ENCODE measurements around the gene KCNJ12.

Gene KCNJ12

DNA sequence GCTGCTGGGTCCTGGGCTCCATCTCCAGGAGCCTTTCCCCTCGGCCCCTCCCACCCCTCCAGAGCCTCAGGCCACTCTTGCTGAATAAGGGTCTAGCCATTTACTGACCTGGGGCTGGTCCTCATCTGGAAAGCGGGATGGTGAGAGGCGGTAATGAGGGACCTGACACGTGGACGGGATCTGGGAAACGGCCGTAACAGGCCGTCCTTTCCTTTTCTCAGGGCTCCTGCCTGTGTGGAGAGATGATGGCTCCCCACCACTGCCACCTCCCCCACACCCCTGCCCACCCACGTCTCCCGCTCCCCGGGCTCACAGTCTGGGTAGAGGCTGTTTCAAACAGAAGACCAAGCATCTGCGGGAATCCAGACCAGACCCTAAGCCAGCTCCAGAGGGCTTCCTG is 20.6 kb upstream of the KCNJ12 start:
- TF ChIP-seq POLR2A (IDR thresholded peaks at IDR 0.05; ENCODE audit: low read depth, low read length) = no peak
- no peak for FAIRE-seq
- DNase-seq (ENCODE audit: insufficient read length, low spot score) = no peak

DNA sequence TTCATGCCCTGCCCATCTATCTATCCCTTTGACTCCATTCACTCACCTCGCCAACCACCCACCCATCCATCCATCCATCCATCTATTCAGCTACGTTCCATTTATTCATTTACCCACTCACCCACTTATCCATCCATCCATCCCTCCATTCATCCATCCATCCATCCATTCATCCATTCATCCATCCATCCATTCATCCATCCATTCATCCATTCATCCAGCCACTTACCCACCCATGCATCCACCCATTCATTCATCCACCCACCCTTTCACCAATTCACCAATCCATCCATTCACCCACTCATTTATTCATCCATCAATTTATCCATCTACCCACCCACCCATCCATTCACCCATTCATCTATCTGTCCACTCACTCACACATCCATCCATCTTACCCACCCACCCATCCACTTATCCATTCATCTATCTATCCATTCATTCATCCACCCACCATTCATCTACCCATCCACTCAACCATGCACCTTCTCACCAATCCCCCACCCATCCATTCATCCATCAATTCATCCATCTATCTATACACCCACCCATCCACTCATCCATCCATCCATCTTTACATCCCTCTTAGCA is 19.5 kb upstream of the KCNJ12 start:
- DNase-seq (ENCODE audit: insufficient read length, low spot score) (no peak), FAIRE-seq (no peak)
- TF ChIP-seq POLR2A (IDR thresholded peaks at IDR 0.05; ENCODE audit: low read depth, low read length) = no peak

DNA sequence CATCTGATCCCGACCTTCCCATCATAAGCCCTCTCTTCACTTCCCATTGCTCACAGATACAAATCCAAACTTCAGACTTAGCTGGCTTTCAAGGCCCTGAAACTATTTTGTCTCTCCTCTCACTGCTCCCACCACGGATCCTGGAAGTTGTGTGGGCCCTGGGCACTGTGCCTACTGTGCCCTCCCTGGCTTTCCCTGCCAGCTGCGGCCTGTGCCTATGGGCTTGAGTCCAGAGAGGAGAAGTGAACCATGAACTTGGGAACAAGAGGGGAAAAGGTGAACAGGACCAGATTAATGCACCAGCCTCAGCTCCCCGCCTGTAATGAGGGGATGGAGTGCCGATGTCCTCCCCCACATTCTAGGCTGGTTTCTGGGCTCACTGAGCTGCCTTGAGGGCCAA is 18.9 kb upstream of the KCNJ12 start:
- DNase-seq (ENCODE audit: insufficient read length, low spot score) (no peak), FAIRE-seq (no peak)
- TF ChIP-seq POLR2A (IDR thresholded peaks at IDR 0.05; ENCODE audit: low read depth, low read length) = no peak

DNA sequence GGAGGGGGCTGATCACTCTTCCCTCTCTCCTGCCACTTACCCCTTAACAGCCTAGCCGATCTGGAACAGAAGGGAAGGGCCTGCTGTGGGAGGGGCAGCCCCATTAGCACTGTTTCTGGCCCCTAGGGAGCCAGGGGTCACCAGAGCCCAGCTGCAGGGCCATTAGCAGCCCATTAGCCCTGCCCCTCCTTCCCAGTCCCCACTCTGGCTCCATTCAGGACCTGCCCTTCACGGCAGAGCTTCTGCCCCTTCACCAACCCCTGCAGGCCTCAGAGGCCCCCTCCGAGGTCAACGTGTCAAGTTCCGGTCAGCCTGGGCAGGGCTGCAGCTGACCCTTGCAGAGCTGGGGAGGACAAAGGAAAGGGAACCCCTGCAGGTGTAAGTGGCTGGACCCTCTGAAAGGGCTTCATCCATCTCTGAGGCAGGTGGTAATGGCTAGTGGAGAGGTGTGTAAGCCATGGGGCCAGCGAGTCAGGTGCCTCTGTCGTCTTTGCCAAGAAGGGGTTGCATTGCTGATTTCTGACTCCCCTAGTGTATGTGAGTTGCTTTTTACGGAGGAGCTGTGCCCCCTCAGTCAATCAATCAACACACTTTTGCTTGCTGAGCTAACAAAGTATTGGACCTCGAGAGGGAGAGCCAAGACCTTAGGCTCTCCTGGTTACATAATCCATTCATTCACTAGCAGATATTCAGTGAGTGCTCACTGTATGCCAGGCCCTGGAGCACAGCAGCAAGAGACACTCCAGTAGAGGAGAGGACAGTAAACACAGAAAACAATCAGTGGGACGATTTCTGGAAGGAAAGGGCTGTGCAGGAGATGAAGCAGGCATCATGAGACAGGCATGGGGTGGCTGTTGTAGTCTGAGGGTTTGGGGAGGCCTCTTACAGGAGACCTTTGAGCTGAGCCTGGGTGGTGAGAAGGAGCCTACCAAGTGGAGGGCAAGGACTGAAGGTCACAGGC is 18.2 kb upstream of the KCNJ12 start:
- FAIRE-seq (no peak), DNase-seq (ENCODE audit: insufficient read length, low spot score) (no peak)
- TF ChIP-seq POLR2A (IDR thresholded peaks at IDR 0.05; ENCODE audit: low read depth, low read length) = no peak

DNA sequence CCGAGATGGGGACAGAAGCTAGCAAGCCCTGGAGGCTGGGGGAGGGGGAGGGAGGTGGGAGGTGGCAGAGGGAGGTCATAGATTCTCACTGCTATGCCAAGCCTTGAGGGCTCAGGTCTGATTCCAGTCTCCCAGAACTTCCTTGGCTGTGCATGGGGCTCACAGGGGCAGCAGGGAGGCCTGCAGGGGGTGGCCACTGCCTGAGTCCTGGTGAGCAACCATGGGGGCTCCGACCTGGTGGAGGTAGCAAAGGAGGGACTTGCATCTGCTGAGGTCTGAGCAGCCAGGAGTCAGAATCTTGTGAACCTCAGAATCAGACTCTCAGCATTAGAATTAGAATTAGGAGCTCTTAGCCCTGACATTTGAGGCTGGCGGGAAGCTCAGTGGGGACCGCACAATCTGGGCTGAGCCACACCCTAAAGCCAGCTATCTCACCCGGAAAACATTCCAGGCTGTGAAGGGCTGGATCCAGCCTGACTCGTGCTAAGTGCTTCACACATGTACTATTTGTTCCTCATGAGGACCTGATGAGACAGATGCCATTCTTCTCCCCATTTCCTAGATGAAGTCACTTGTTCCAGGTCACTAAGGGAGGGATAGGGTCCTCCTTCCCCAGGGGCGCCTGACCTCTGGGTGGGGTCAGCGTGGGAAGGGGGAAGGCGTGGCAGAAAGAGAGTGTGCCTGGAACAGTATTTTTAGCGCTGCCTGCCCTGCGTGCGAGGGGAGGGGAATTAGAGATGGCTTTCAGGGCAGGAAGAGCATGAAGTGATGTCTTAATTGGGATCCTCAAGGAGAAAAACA is 17.3 kb upstream of the KCNJ12 start:
- DNase-seq (ENCODE audit: insufficient read length, low spot score) (no peak), FAIRE-seq (no peak)
- TF ChIP-seq POLR2A (IDR thresholded peaks at IDR 0.05; ENCODE audit: low read depth, low read length) = no peak

DNA sequence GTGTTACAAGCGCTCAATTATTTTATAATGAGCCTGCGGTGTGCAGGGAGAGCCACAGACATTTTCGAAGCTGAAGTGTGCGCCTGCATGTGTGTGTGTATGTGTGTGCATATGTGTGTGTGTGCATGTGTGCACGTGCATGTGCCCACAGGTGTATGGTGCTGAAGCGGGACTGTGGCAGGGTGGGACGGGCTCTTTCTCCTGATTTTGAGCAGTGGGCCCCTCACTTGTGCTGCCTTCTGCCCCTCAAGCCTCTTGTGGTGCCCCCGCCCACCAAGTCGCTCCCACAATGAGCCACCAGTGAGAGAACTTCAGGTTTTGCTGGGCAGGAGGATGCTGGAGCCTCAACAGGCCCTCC is 16.7 kb upstream of the KCNJ12 start:
- DNase-seq (ENCODE audit: insufficient read length, low spot score) = no peak
- no peak for TF ChIP-seq POLR2A (IDR thresholded peaks at IDR 0.05; ENCODE audit: low read depth, low read length)
- no peak for FAIRE-seq

- no peak for DNase-seq (ENCODE audit: insufficient read length, low spot score)
- FAIRE-seq = no peak
- no peak for TF ChIP-seq POLR2A (IDR thresholded peaks at IDR 0.05; ENCODE audit: low read depth, low read length)
These were observed 16.1 kb upstream of the KCNJ12 start for GRCh38 chr17:21360048-21360447.

DNA sequence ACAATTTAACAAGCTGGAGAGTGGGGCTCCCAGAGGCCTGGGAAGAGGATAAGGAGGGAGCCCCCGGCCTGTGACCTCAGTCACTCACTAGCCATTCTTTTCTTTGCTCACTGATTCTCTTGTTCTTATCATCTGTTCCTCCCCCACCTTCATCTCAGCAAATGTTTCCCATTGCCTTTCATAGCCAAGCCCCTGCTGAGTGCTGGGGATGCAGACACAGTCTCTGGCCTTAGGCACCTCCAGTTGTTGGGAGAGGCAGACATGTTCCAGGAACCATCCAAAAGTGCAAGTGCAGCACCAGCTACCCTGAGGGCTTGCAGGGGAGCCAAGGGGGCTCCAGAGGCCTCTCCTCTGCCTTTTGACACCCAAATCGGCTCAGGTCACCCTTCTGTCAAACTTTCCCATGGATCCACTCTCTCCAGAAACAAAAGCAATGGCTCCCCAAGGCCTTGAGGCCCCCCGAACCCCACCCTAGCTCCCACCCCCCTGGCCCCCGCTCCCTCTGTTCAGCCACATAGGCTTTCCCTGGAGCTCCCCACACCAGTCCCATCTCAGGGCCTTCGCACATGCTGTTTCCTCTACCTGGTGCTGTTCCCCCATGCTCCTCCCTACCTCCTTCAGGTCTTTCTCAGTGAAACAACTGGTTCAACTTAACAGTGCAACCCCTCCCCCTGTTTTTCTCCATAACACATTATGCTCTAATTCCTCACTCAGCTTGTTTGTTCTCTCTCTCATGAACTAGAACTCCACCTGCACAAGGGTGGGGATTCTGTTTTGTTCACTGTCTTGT is 14.9 kb upstream of the KCNJ12 start:
- TF ChIP-seq POLR2A (IDR thresholded peaks at IDR 0.05; ENCODE audit: low read depth, low read length) = no peak
- DNase-seq (ENCODE audit: insufficient read length, low spot score) = no peak
- FAIRE-seq = no peak

DNA sequence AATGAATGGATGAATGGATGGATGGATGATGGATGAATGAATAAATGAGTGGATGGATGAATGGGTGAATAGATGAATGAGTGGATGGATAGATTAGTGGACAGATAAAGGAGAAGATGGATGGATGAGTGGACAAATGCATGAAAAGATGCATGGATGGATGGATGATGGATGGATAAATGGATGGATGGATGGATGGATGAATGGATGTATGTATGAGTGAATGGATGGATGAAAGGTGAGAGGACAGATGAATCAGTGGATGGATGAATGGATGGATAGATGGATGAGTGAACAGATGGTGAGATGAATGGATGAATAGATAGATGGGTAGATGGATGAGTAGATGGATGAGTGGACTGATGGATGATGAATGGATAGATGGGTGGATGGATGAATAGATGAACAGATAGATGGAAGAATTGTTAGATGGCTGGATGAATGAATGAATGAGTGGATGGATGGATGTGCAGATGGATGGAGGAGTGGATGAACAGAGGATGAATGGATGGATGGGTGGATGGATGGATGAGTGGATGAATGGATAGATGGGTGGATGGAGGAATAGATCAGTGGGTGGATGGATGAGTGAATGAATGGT is 13.7 kb upstream of the KCNJ12 start:
- no peak for DNase-seq (ENCODE audit: insufficient read length, low spot score)
- FAIRE-seq = no peak
- no peak for TF ChIP-seq POLR2A (IDR thresholded peaks at IDR 0.05; ENCODE audit: low read depth, low read length)

DNA sequence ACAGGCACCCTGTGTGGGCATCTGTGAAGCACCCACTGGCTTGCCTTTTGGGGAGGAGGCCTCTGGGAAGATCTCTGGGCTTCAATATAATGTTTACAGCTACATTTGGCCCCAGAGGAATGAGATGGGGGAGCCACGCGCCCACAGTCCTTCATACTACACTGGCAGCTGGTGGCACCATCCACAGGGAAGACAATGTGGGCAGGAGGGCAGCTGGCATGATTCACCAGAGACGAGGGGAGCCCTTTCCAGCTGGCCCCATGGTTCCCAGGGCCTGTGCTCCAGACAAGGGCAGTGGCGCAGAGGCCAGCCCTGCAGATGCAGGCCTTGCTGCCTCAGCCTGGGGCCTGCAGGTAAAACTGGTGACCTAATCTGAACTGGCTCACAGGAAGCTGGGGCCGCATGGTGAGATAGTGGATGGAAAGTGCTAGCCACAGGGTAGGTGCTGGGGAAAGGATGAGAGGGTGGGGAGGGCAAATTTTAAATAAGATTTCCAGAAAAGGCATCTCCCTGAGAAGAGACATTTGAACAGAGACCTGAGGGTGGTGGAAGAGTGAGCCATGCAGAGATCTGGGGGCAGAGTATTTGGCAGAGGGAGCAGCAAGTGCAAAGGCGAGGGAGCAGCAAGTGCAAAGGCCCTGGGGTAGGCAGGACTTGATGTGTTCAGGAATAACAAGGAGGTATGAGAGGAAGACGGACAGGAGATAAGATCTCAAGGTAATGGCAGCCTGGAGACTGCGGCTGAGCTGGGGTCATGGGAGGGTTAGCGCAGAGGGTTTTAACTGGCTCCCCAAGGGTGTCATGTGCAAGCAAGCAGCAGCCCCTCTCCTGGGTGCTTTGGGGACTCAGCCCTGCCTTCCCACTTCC is 12.1 kb upstream of the KCNJ12 start:
- no peak for TF ChIP-seq POLR2A (IDR thresholded peaks at IDR 0.05; ENCODE audit: low read depth, low read length)
- no peak for DNase-seq (ENCODE audit: insufficient read length, low spot score)
- no peak for FAIRE-seq

- no peak for FAIRE-seq
- TF ChIP-seq POLR2A (IDR thresholded peaks at IDR 0.05; ENCODE audit: low read depth, low read length) = no peak
- no peak for DNase-seq (ENCODE audit: insufficient read length, low spot score)
These were observed 11.1 kb upstream of the KCNJ12 start for GRCh38 chr17:21365016-21365415.

DNA sequence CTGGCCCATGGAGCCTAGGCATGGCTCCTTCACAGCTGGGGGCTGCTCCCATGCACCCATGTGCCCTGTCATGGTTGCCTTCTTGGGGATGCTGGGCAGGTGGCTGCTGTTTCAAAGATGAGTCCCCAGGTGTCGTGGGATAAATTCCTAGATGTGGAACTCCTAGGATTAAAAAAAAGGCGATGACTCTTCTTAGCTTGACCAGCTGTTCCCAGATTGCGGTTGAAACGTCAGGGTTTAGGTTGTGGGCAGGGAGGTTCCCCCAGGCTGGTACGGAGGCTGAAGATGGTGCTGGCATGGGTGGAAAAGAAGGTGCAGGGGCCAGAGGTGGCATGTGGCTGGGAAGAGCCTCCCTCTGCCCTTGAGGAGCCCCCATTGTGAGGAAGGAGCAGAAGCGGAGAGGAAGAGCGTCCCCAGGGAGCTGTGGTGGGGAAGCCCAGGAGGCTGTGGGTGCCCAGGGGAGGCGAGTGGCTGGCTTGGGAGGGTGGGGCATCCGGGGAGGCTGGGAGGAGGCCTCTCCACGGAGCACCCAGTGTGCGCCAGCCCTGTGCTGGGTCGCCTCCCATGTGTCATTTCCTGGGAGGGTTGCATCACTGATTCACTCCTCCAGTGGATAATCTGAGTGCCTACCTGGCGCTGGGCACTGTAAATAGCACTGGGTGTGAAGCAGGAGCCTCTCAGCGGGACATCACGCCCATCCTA is 7.5 kb upstream of the KCNJ12 start:
- FAIRE-seq (no peak), DNase-seq (ENCODE audit: insufficient read length, low spot score) (peak; percentile 83)
- no peak for TF ChIP-seq POLR2A (IDR thresholded peaks at IDR 0.05; ENCODE audit: low read depth, low read length)

All from H54 (cell line).